Astrocyte (in vitro differentiated cells and primary cell): Measurements from ENCODE around the gene ZBTB7C.

Experiments
- EZH2 ChIP-seq: IDR thresholded peaks from 2 replicates; pipeline ENCODE4 v1.6.1; 2012; ENCODE audit warnings: mild to moderate bottlenecking, low read length, inconsistent platforms; ENCODE audit not compliant: insufficient read depth
- TF ChIP-seq, protein P1 (sequence below): IDR thresholded peaks from 2 replicates; pipeline ENCODE4 v1.5.1; 2011; ENCODE audit warnings: low read depth, mild to moderate bottlenecking, inconsistent platforms, low read length, moderate library complexity; ENCODE audit not compliant: insufficient read depth

DNA sequence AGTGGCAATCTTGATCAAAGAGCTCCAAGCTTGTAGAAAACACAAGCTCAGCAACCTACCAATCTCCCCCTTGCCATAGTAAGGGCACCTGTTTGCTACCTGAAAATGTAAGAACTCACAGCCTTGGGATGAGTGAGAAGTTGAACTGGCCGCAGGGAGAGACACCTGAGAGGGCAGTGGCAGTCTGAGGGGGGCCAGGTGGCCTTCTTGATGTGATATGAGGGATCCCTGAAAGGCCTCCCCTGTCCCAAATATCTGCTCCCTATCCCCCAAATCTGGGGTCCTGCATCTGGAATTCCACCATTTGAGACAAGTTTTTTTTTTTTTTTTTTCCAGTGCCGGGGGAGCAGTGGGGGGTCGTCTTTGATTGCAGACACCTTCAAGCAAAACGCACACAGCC, 248.6 kb downstream of the ZBTB7C start:
- TF ChIP-seq, protein P1, sequence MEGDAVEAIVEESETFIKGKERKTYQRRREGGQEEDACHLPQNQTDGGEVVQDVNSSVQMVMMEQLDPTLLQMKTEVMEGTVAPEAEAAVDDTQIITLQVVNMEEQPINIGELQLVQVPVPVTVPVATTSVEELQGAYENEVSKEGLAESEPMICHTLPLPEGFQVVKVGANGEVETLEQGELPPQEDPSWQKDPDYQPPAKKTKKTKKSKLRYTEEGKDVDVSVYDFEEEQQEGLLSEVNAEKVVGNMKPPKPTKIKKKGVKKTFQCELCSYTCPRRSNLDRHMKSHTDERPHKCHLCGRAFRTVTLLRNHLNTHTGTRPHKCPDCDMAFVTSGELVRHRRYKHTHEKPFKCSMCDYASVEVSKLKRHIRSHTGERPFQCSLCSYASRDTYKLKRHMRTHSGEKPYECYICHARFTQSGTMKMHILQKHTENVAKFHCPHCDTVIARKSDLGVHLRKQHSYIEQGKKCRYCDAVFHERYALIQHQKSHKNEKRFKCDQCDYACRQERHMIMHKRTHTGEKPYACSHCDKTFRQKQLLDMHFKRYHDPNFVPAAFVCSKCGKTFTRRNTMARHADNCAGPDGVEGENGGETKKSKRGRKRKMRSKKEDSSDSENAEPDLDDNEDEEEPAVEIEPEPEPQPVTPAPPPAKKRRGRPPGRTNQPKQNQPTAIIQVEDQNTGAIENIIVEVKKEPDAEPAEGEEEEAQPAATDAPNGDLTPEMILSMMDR, result no peak
- TF ChIP-seq EZH2, result no peak
